NCI-H748 treated with DMSO at 0.1 percent for 48 hours (cell line): ENCODE measurements around the gene ATP8A2.

Experiments used
- DNase-seq: peaks from one replicate; lab custom pipeline; 2025; lab: John Stamatoyannopoulos, UW

ATP8A2 gene

GRCh38 chr13:26012995-26013394, 641.2 kb downstream of the ATP8A2 start:
- DNase-seq: no peak

- DNase-seq: no peak
Observed at GRCh38 chr13:26015271-26016125, 643.7 kb downstream of the ATP8A2 start.

- DNase-seq: no peak
Observed at GRCh38 chr13:26016189-26016588, 644.4 kb downstream of the ATP8A2 start.

GRCh38 chr13:26017196-26017921, 645.6 kb downstream of the ATP8A2 start:
- DNase-seq: no peak

GRCh38 chr13:26017932-26018665, 646.3 kb downstream of the ATP8A2 start:
- DNase-seq: no peak

GRCh38 chr13:26019251-26019650, 647.5 kb downstream of the ATP8A2 start:
- DNase-seq: no peak

GRCh38 chr13:26019881-26020870, 648.4 kb downstream of the ATP8A2 start:
- no peak for DNase-seq

GRCh38 chr13:26020891-26021290, 649.1 kb downstream of the ATP8A2 start:
- DNase-seq: no peak

- no peak for DNase-seq
Observed at GRCh38 chr13:26021516-26021915, 649.7 kb downstream of the ATP8A2 start.

- no peak for DNase-seq
Observed at GRCh38 chr13:26021956-26022355, 650.2 kb downstream of the ATP8A2 start.

GRCh38 chr13:26022538-26023292, 650.9 kb downstream of the ATP8A2 start:
- peak; percentile 85 for DNase-seq

- DNase-seq: no peak
Observed at GRCh38 chr13:26024558-26024957, 652.8 kb downstream of the ATP8A2 start.

- no peak for DNase-seq
Observed at GRCh38 chr13:26025196-26025595, 653.4 kb downstream of the ATP8A2 start.

GRCh38 chr13:26025771-26026170, 654.0 kb downstream of the ATP8A2 start:
- DNase-seq: no peak

- DNase-seq: no peak
Observed at GRCh38 chr13:26026211-26026610, 654.4 kb downstream of the ATP8A2 start.

GRCh38 chr13:26029581-26030136, 657.9 kb downstream of the ATP8A2 start:
- DNase-seq: no peak

GRCh38 chr13:26030331-26030730, 658.6 kb downstream of the ATP8A2 start:
- DNase-seq: no peak

- no peak for DNase-seq
Observed at GRCh38 chr13:26034018-26034417, 662.2 kb downstream of the ATP8A2 start.

GRCh38 chr13:26036383-26036782, 664.6 kb downstream of the ATP8A2 start:
- no peak for DNase-seq

- DNase-seq: peak; percentile 73
Observed at GRCh38 chr13:26037302-26037701, 665.5 kb downstream of the ATP8A2 start.
